Measurements from ENCODE around the gene LINGO4. TPM values are rescaled to one million over a fixed set of nuclear protein-coding genes. Genes with fewer than 3 reads are reported as not detected.

The LINGO4 gene
- total RNA-seq, 1 donor from 2014 or later, result 0.29 TPM

- Histone ChIP-seq H3K4me3 (no peak overlapping the region), H3K9me3 (no peaks in the 10 kb centered on the region), H3K27me3 (peaks cover 10% of the 10 kb centered on the region), H3K27ac (no peak overlapping the region), H3K36me3 (no peaks in the 10 kb centered on the region), H3K4me1 (peaks cover 30% of the 10 kb centered on the region)
- intact Hi-C loops (cut with DNase I), result no loop called here
- ATAC-seq (no peak), DNase-seq (peak; percentile 48)
- no peak for TF ChIP-seq CTCF (IDR thresholded peaks at IDR 0.05)
Observed at GRCh38 chr1:151833172-151833900, 28.1 kb upstream of the LINGO4 start.

DNA sequence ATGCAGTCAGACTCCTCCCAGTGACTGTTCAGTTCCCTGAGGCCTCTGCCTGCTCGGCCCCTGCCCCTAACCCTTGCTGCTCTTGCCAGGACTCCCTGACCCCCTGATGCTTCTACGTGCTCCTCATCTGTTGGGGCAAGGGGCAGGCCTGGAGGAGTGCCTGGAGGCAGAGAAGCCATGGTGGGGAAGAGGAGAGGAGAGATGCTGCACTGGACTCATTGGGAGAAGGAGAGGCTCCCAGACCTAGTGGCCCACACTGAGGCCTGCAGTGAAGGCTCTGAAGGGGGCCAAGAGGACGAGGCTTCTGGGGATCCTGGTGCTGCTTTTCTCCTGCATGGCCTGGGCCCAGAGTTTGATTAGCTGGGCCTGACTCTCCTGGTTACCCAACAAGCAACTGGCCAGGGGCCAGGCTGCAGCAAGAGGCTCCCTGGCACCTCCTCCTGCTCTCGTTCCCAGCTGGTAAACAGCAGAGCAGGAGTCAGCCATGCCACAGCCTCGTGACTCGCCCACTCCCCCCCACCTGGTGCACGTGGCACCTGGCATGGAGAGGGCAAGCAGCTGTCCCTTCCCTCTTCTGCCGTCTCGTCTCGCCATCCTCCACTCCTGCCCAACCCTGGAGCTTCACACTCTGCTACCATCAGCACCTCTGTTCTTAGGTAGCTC, 27.2 kb upstream of the LINGO4 start:
- peaks cover 29% of the 10 kb centered on the region for H3K4me1 ChIP-seq
- DNase-seq, result peak; percentile 95
- peaks cover 4% of the 10 kb centered on the region for H3K27me3 ChIP-seq
- intact Hi-C loops (cut with DNase I), result no loop called here
- no peak for TF ChIP-seq CTCF (IDR thresholded peaks at IDR 0.05)
- peak; percentile 67 for ATAC-seq
- H3K4me3 ChIP-seq, result no peak overlapping the region
- H3K9me3 ChIP-seq, result no peaks in the 10 kb centered on the region
- H3K36me3 ChIP-seq, result no peaks in the 10 kb centered on the region
- peak overlapping the region; percentile 63 for H3K27ac ChIP-seq

DNA sequence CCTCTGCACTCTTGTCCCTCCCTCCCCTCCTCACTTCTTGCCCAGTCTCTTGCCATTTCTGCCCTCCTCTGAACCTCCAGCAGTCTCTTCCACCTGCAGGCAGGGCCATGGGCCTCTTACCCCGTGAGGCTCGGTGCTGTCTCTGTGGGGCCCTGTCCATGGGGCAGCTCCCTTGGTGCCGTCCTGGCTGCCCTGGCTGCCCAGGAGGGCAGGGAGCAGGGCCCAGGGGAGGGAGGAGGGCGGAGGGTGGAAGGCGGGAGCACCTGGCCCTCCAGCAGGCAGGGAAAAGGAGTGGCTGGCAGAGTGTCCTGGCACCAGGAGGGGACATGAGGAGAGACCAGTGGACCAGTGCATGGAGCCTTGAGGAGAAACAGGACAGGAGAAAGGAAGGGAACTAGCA, 26.4 kb upstream of the LINGO4 start, which contains the start of gene RORC:
Gene RORC, minus strand, starts transcription at position 198 of the 400 bp plus-strand sequence. Its CDS starts 38 bp downstream, at position 160.
- DNase-seq (peak; percentile 89), ATAC-seq (peak; percentile 84)
- peak within 1 kb of the TSS; percentile 63 for H3K27ac ChIP-seq
- H3K9me3 ChIP-seq, result no peaks in the 10 kb centered on the region
- H3K4me1 ChIP-seq, result peaks cover 23% of the 10 kb centered on the region
- no peaks in the 10 kb centered on the region for H3K27me3 ChIP-seq
- no peaks in the 10 kb centered on the region for H3K36me3 ChIP-seq
- peak within 1 kb of the TSS; percentile 54 for H3K4me3 ChIP-seq
- TF ChIP-seq CTCF (IDR thresholded peaks at IDR 0.05), result no peak
- intact Hi-C loops (cut with DNase I), result no loop called here

DNA sequence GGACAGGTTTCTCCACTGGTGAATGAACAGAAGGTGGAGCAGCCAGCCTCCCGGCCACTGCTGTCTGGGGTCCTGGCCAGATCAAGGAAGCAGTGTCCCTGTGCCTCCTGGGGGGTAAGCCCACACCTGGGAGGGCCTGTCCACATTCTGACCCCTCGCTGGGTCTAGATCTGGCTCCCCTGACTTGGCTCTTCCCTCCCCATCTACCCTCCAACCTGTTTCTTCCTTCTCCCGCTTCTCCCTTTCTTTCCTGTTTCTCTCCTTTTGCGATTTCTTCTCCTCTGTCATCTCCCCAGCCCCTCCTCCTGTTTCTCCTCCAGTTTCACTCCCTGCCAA, 26.0 kb upstream of the LINGO4 start:
- no peak for TF ChIP-seq CTCF (IDR thresholded peaks at IDR 0.05)
- ATAC-seq (no peak), DNase-seq (no peak)
- intact Hi-C loops (cut with DNase I), result no loop called here
- peaks cover 23% of the 10 kb centered on the region for H3K4me1 ChIP-seq
- H3K27ac ChIP-seq, result peak overlapping the region; percentile 63
- no peaks in the 10 kb centered on the region for H3K36me3 ChIP-seq
- H3K9me3 ChIP-seq, result no peaks in the 10 kb centered on the region
- H3K27me3 ChIP-seq, result no peaks in the 10 kb centered on the region
- H3K4me3 ChIP-seq, result peak overlapping the region; percentile 54

DNA sequence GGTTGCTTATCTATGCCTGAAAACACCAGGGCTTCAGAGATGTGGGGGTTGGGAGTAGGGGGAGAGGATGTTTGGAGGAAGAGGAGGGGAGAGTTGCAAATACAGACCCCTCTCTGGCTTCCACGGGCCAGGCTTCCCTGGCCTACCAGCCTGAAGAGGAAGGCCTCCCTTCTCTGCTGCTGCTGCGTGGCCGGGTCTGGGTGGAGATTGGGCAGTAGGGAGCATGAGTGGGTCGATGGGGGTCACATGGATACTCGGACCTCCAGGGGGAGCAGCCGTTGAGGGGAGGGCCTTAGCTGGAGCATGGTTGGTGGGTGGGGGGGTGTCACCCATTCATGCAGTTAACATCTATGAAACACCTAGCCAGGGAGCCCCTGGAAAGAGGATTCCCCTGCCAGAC, 24.8 kb upstream of the LINGO4 start:
- intact Hi-C loops (cut with DNase I), result no loop called here
- no peaks in the 10 kb centered on the region for H3K9me3 ChIP-seq
- peaks cover 5% of the 10 kb centered on the region for H3K36me3 ChIP-seq
- no peak for TF ChIP-seq CTCF (IDR thresholded peaks at IDR 0.05)
- H3K27me3 ChIP-seq, result no peaks in the 10 kb centered on the region
- ATAC-seq, result no peak
- H3K27ac ChIP-seq, result no peak overlapping the region
- no peak overlapping the region for H3K4me3 ChIP-seq
- DNase-seq, result no peak
- H3K4me1 ChIP-seq, result peaks cover 23% of the 10 kb centered on the region
